GM08714 (cell line): ENCODE measurements around the gene UBE2D1.

Source experiments
- H3K4me3 ChIP-seq: fragments of 200-500 bp; sonication (Bioruptor generic); 2 replicates; pipeline ENCODE4 v1.5.1; 2014; ENCODE audit warnings: mild to moderate bottlenecking, low read length, inconsistent platforms
- ZNF274 ChIP-seq: IDR thresholded peaks from 2 replicates; pipeline ENCODE4 v1.6.1; 2012; ENCODE audit warnings: mild to moderate bottlenecking, low read depth, low read length

The UBE2D1 gene

DNA sequence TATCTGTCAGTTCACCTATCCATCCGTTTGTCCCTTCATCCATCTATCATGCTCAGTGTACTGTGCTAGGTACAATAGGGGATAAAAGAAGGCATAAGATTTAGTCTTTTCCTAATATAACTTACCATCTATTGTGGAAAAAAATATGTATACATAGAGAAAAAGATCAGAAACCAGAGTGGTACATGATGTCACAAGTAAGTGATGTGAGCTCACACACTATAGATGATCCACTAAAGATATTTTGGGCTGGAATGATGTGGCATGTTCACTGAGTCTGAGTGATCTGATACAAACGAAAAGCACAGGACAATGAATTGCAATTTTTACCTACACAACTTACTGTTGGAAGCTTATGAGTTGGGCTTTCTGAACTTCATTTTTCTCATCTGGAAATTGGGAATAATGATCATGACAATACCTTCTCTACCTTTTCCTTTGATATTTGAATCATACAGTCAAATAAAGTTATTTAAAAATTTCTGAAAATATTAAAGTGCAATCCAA is 47.7 kb downstream of the UBE2D1 start:
- H3K4me3 ChIP-seq: no peak overlapping the region
- TF ChIP-seq ZNF274: no peak

DNA sequence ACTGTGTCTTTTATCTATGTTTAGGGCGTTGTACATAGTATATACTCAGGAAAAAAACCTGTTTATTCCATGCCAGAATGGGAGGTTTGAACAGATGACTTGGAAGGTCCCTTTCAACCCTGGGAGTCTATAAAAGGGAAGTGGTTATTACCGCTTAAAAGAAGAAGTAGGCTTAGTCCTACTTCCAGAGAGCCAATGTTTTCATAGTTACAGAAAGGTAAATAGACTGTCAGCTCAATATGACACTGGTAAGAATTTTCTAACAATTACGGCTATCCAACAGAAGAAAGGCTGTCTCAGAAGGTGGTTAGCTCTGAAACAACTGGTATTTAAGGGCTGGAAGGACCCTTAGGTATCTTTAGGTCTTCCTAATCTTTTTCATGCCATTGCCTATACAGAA is 49.3 kb downstream of the UBE2D1 start:
- no peak overlapping the region for H3K4me3 ChIP-seq
- no peak for TF ChIP-seq ZNF274

DNA sequence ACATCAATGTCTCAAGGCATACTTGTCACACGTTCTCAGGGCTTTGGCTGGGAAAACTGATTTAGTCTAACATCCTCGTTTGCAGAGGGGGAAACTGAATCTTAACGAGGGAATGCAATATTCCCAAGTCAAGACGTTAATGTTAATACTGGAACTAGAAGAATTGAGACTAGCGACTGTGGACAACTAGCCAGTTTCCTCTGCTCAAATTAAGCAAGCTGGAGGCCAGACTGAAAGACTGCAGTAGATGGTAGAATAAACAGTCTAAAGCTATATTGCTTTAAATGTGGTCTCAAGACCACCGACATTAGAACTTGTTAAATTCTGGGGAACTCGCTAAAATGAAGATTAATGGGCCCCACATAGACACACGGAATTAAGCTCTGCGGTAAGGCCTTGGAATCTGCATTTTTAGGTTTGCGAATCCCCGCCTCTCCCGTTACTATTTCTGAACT is 49.8 kb downstream of the UBE2D1 start:
- peak overlapping the region; percentile 87 for H3K4me3 ChIP-seq
- no peak for TF ChIP-seq ZNF274

DNA sequence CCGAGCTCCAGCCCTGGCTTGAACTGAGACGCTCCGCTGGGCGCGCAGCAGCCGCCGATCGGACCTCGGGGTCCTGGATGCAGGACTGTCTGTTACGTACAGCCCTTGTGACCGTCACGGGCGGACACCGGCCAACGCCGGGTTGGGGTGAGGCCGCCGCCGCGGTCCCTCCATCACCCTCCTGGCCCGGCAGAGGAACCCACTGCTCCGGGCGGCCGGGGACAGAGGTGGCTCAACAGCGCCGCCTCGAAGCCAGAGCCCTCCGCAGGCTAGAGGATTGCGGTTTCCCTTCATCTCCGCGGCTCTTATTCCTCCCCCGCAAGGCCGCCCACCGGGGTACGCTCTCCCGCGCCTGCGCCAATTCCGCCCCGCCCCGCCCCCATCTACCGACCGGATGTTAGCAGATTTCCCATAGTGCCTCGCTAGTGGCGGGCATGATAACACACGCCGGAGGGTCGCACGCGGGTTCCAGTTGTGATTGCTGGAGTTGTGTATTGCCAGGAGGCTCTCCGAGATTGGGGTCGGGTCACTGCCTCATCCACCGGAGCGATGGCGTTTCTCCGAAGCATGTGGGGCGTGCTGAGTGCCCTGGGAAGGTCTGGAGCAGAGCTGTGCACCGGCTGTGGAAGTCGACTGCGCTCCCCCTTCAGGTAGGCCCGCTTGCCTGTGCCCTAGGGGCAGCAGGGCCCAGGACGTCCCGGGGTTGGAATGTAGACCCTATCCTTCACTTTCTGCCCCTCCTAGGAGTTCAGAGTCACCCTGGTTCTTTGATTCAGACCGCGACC is 50.4 kb downstream of the UBE2D1 start, which contains the start of gene TFAM:
TSS of gene TFAM (plus strand) at position 412 of the 785 bp plus-strand sequence. CDS start at position 550, 138 bp downstream.
- H3K4me3 ChIP-seq: peak within 1 kb of the TSS; percentile 87
- TF ChIP-seq ZNF274: no peak

DNA sequence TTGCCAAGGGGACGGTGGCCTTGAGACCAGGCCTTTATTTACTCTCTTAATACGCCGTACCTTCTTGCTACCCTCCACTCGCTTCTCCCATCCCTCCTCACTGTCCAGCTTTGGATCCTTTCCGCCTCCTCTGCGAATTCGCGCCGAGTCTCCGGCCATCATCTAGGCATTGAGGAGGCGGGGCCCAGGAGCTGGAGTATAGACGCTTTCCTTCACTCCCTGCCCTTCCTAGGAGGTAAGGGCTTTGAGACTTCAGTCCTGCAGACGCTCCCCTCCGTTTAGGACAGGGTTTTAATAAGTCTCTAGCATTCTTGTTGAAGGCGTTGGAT is 50.9 kb downstream of the UBE2D1 start:
- TF ChIP-seq ZNF274: no peak
- peak overlapping the region; percentile 87 for H3K4me3 ChIP-seq

DNA sequence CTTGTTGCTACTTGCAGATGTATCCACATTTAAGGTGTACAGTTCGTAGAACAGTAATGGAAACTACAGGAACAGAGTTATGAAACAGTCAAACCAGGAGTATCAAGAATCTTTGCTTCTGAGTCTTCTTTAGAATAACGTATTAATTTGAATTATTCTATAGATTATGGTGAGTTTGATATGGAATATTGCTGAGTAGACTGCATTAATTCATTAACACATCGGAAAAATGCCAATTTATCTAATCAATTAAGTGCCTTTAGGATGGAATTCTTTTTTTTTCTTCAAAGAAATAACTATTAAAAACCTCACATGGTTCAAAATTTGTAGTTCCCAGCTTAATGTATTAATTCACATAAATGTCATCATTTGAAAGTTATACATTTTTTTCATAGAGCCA is 54.2 kb downstream of the UBE2D1 start:
- TF ChIP-seq ZNF274: no peak
- H3K4me3 ChIP-seq: no peak overlapping the region

DNA sequence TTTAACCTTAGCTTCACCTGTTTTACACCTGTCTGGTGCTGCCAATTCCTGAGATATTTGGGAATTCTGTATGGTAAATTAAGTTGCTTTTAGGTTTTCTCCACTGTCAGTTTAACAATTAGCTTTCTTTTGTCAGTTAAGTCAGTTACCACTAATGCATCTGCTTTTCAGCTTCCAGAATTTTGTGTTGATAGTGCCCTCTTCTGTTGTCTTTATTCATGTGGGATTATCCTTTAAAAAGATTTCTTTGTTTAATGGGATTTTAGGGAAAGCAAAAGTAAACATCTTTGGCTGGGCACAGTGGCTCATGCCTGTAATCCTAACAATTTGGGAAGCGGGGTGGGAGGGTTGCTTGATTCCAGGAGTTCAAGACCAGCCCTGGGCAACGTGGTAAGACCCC is 58.5 kb downstream of the UBE2D1 start:
- TF ChIP-seq ZNF274: no peak
- no peak overlapping the region for H3K4me3 ChIP-seq

DNA sequence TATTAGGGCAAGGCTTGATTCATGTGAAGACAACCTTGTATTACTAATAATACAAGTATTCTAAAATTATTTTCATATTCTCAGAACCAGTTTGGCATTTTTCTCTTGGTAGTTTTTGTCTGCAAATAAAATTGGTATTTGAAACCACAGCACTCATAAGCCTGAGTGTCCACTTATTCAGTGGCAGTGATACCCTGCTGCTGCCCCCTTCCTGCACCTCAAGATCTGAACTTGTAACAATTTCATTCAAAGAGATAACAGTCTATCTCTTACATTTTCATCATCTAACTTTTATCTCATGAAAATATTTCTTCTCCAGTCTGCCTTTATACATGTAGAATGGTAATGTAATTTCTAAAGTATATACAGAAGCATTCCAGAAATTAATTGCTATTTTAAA is 59.7 kb downstream of the UBE2D1 start:
- no peak for TF ChIP-seq ZNF274
- H3K4me3 ChIP-seq: no peak overlapping the region

DNA sequence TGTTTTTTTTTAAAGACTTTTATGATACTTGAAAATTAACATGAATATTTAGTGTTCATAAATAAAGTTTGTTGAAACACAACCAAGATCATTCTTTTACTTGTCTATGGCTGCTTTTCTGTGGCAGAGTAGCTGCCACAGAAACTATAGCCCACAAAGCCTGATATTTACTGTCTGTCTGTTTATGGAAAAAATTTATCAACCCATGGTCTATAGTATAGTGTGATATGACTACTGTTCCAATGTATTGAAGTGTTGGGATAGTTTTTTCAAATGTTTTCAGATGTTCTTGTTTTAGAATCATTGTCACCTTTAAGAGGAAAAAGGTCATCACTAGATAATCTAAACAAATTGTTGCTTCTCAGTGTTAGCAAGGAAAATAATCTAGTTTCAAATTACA is 61.3 kb downstream of the UBE2D1 start:
- H3K4me3 ChIP-seq: no peak overlapping the region
- TF ChIP-seq ZNF274: no peak

DNA sequence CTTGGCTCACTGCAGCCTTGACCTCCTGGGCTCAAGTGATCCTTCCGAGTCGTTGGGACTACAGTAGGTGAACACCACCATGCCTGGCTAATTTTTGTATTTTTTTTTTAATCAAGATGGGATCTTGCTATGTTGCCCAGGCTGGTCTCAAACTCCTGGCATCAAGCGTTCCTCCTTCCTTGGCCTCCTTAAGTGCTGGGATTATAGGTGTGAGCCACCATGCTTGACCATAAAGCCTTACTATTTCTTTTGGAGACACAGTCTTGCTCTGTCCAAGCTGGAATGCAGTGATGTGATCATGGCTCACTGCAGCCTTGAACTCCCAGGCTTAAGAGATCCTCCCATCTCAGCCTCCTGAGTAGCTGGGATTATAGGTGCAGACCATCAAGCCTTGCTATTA is 63.0 kb downstream of the UBE2D1 start:
- H3K4me3 ChIP-seq: no peak overlapping the region
- TF ChIP-seq ZNF274: no peak

DNA sequence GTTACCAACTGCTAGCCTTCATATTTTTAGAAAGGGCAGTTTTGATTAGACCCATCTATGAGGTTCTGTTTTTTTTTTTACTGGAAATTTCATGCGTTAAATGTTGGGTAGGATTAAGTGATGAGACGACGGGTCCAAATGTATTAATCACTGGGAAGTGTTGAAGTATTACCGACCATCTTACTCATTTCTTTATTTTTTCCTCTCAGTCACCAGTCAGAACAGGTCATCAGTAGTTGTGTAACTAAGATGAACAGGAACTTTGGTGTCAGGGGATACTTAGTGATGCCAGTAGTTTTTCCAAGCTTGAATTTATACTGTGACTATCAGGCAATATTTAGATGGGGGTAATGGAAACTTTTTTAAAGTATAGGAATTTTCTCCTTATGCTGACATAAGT is 64.6 kb downstream of the UBE2D1 start:
- TF ChIP-seq ZNF274: no peak
- no peak overlapping the region for H3K4me3 ChIP-seq

DNA sequence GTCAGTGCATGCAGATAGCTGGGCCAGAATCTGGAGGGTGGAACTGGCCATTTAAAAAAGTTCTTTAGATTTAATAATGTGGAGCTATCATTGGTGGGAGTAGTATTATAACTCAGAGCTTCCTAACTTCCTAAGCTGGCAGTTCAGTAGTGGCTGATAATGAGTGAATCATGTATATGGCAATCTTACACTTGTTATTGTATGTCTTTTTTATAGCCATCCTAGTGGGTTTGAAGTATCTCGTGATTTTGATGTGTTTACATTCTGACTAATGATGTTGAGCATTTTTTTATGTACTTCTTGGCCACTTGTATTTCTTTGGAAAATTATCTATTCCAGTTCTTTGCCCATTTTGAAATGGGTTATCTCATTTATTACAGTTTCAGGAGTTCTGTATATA is 65.8 kb downstream of the UBE2D1 start:
- H3K4me3 ChIP-seq: no peak overlapping the region
- no peak for TF ChIP-seq ZNF274

DNA sequence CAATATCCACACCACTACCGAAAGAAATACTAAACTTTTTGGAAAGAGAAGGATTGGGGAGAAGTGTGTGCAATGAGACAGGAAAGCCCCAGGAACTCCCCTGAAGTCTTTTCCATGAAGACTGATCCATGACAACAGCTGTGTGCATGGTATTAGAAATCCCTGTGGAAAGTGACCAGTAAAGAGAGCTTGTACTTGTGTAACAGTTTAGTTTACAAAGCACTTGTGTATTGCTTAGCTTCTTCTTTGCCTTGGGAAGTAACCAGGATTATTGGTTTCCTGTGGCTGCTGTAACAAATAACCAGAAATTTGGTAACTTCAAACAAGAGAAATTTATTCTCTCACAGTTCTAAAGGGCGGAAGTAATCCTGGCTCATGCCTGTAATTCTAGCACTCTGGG is 69.2 kb downstream of the UBE2D1 start:
- TF ChIP-seq ZNF274: no peak
- no peak overlapping the region for H3K4me3 ChIP-seq

DNA sequence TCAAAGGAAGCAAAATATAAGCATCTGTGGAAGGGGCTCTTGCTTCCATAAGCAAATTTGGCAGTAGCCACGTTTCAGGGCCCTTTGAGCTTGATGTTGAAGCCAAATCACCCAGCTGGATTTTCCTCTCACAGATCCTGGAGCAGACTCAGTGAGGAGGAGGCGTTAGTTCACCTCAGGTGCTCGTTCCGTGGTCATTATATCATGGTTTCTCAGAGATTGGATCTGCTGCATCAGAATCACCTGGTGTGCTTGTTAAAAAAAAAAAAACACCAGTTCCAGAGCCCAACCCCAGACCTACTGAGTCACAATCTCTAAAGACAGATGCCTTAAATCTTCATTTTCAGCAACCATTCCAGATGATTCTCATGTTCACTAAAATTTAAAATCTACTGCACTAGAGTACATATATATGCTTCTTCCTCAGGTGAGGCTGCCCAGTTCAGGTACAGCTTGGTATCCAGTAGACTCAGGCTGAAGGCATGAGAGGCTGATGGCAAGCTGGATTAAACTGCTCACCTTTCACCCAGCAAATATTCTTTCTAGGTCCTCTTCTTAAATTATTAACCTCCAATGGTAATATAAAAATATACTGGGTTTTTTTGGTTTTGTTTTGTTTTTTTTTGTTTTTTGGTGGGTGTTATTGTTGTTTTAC is 75.3 kb downstream of the UBE2D1 start:
- no peak for TF ChIP-seq ZNF274
- no peak overlapping the region for H3K4me3 ChIP-seq

DNA sequence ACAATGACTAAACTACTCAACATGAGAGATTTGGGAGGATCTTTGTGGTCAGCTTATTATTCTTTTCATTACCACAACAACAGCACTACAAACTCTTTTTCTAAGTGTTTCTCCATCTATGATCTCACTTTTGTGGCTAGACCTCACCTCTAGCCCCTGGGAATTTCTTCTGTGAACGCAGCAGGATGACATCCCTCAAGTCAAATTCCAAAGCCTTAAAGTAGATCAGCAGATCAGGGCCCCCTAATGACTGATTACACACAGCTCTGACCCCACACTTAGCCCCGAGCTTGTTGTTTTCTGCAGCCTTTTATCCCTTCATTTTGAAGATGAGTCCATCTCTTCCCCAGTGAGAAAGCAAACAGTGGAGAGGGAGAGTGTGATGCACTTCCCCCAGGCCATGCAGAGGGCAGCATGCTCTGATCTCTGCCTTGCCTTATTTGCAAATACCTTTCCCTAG is 77.7 kb downstream of the UBE2D1 start:
- H3K4me3 ChIP-seq: no peak overlapping the region
- no peak for TF ChIP-seq ZNF274
